Measurements from ENCODE around the gene WWOX. TPM values are rescaled to one million over a fixed set of nuclear protein-coding genes. Genes with fewer than 3 reads are reported as not detected.

WWOX gene
- polyA plus RNA-seq, 1 donor from 2014 or later = 25.6 TPM

- Histone ChIP-seq H3K27ac (ENCODE audit: low read length) (no peak overlapping the region), H3K79me2 (replicated peaks; ENCODE audit: insufficient read depth, low read length) (no peaks in the 10 kb centered on the region), H3K36me3 (ENCODE audit: insufficient read depth, low read length) (no peaks in the 10 kb centered on the region), H3K9me2 (ENCODE audit: insufficient read depth, low read length) (no peaks in the 10 kb centered on the region), H3K9me3 (ENCODE audit: low read length) (no peaks in the 10 kb centered on the region), H3K27me3 (ENCODE audit: insufficient read depth, low read depth, low read length) (no peaks in the 10 kb centered on the region), H2AFZ (ENCODE audit: low read depth, low read length) (no peak overlapping the region), H3K9ac (ENCODE audit: low read length) (no peak overlapping the region), H3F3A (ENCODE audit: insufficient read depth, low read length, poor library complexity, severe bottlenecking) (no peaks in the 10 kb centered on the region), H3K4me3 (ENCODE audit: low read length) (no peak overlapping the region), H4K20me1 (ENCODE audit: insufficient read depth) (no peaks in the 10 kb centered on the region), H3K4me2 (ENCODE audit: low read length) (no peak overlapping the region)
- no peak for TF ChIP-seq EP300 (conservative IDR thresholded peaks at IDR 0.05; ENCODE audit: poor library complexity, severe bottlenecking)
- TF ChIP-seq SMC3 (conservative IDR thresholded peaks at IDR 0.05; ENCODE audit: poor library complexity) = no peak
- no peak for TF ChIP-seq CTCF (IDR thresholded peaks at IDR 0.05; ENCODE audit: poor library complexity, severe bottlenecking)
- no peak for TF ChIP-seq TAF1 (IDR thresholded peaks at IDR 0.05; ENCODE audit: low read depth)
- no peak for TF ChIP-seq EZH2 (IDR thresholded peaks at IDR 0.05; ENCODE audit: borderline replicate concordance, insufficient read depth, low read length, poor library complexity, severe bottlenecking)
- no peak for TF ChIP-seq RAD21 (conservative IDR thresholded peaks at IDR 0.05)
- no peak for TF ChIP-seq POLR2AphosphoS5 (IDR thresholded peaks at IDR 0.05)
- TF ChIP-seq, protein P1, sequence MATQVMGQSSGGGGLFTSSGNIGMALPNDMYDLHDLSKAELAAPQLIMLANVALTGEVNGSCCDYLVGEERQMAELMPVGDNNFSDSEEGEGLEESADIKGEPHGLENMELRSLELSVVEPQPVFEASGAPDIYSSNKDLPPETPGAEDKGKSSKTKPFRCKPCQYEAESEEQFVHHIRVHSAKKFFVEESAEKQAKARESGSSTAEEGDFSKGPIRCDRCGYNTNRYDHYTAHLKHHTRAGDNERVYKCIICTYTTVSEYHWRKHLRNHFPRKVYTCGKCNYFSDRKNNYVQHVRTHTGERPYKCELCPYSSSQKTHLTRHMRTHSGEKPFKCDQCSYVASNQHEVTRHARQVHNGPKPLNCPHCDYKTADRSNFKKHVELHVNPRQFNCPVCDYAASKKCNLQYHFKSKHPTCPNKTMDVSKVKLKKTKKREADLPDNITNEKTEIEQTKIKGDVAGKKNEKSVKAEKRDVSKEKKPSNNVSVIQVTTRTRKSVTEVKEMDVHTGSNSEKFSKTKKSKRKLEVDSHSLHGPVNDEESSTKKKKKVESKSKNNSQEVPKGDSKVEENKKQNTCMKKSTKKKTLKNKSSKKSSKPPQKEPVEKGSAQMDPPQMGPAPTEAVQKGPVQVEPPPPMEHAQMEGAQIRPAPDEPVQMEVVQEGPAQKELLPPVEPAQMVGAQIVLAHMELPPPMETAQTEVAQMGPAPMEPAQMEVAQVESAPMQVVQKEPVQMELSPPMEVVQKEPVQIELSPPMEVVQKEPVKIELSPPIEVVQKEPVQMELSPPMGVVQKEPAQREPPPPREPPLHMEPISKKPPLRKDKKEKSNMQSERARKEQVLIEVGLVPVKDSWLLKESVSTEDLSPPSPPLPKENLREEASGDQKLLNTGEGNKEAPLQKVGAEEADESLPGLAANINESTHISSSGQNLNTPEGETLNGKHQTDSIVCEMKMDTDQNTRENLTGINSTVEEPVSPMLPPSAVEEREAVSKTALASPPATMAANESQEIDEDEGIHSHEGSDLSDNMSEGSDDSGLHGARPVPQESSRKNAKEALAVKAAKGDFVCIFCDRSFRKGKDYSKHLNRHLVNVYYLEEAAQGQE (IDR thresholded peaks at IDR 0.05; ENCODE audit: borderline replicate concordance) = no peak
Measured at GRCh38 chr16:78487471-78487870, 388.0 kb downstream of the WWOX start.

- Histone ChIP-seq H4K20me1 (ENCODE audit: insufficient read depth) (no peaks in the 10 kb centered on the region), H3K27me3 (ENCODE audit: insufficient read depth, low read depth, low read length) (no peaks in the 10 kb centered on the region), H3K27ac (ENCODE audit: low read length) (no peak overlapping the region), H3F3A (ENCODE audit: insufficient read depth, low read length, poor library complexity, severe bottlenecking) (no peaks in the 10 kb centered on the region), H2AFZ (ENCODE audit: low read depth, low read length) (no peak overlapping the region), H3K9me3 (ENCODE audit: low read length) (no peaks in the 10 kb centered on the region), H3K4me3 (ENCODE audit: low read length) (no peak overlapping the region), H3K9ac (ENCODE audit: low read length) (no peak overlapping the region), H3K4me2 (ENCODE audit: low read length) (no peak overlapping the region), H3K79me2 (replicated peaks; ENCODE audit: insufficient read depth, low read length) (no peaks in the 10 kb centered on the region), H3K36me3 (ENCODE audit: insufficient read depth, low read length) (no peaks in the 10 kb centered on the region), H3K9me2 (ENCODE audit: insufficient read depth, low read length) (no peaks in the 10 kb centered on the region)
- TF ChIP-seq EZH2 (IDR thresholded peaks at IDR 0.05; ENCODE audit: borderline replicate concordance, insufficient read depth, low read length, poor library complexity, severe bottlenecking) = no peak
- TF ChIP-seq EP300 (conservative IDR thresholded peaks at IDR 0.05; ENCODE audit: poor library complexity, severe bottlenecking) = no peak
- TF ChIP-seq MXI1 (conservative IDR thresholded peaks at IDR 0.05; ENCODE audit: poor library complexity, severe bottlenecking) = no peak
- TF ChIP-seq RAD21 (conservative IDR thresholded peaks at IDR 0.05) = no peak
- no peak for TF ChIP-seq SMC3 (conservative IDR thresholded peaks at IDR 0.05; ENCODE audit: poor library complexity)
Measured at GRCh38 chr16:78489072-78489471, 389.6 kb downstream of the WWOX start.

Measured in neural cell (in vitro differentiated cells).